Activated gamma-delta T cell treated with Interleukin-2 at 50 U/mL for 16 hours (primary cell): ENCODE data around the gene PANK1.

Experiments used
- DNase-seq: peaks from one replicate; pipeline ENCODE4 v3.0.0-alpha.2; 2020

PANK1 gene

DNA sequence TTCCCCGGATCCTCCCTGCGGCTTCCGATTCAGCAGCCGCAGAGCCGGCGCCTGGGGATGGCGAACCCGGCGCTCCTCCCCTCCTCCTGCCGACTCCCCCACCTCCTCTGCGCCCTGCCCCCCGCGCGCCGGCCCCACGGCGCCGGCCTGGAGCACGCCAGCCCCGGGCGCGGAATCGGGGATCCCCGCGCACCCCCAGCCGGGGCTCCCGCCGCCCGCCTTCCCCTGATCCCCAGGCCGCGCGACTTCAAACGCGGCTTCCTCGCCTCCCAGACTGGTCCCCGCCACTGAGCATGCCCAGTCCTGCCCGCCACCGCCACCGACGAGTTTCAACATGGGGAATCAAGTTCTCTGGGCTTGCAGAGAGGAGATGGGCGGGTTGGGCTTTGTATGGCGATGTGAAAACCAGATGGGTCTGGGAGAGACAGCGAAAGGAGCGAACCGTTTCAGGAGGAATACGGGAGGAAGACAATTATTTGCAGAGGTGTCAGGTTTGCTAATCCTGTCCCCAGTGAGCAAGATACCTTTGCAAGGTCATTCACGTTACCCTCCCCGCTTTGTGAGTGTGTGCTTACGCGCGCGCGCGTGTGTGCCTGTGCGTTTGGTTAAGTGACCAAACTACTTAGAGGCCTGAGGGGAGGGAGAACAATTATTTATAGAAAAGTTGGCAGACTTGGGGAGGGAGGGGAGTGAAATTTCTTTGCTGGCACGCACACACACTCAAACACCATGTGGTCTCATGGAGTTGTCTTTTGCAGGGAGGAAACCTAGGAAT, at the start of gene PANK1:
Gene PANK1 (minus strand): TSS at position 276 of the 775 bp plus-strand sequence. CDS start 351 bp downstream, outside the sequence.
- peak; percentile 57 for DNase-seq

DNA sequence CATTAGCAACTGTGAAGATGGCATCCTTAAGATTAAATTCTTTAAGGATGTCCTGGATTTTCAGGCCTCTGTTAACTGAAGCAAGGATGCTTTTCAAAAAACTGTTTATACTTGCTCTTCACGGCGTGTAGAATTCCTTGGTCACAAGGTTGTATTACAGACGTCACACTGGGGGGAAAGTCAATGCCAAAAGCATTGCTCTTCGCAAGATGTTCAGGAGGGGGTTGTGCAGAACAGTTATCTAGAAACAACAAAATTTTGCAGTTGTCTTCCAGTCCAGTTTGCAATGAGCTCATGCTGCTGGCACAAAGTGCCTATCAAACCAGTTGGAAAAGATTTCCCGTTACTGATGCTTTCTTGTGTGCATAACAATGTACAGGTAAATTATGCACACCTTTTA, 48.1 kb upstream of the PANK1 start:
- DNase-seq = no peak

DNA sequence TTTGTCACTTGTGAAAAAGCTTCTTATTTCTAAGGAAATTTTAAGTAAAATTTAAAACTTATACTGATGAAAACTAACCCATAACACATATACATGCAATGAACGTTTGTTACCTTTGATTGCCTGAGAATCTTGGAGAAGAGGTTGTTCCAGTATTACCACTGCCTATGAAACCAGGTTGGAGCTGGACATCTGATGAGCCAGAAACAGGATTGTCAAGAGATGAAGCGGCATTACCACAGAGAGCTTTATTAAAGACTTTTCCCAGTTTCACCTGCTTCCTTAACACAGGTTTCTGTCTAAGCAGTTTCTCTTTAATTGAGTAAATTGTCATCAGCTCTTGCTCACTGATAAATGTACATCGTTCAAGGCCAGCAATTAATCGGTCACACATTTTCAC, 47.4 kb upstream of the PANK1 start:
- no peak for DNase-seq

DNA sequence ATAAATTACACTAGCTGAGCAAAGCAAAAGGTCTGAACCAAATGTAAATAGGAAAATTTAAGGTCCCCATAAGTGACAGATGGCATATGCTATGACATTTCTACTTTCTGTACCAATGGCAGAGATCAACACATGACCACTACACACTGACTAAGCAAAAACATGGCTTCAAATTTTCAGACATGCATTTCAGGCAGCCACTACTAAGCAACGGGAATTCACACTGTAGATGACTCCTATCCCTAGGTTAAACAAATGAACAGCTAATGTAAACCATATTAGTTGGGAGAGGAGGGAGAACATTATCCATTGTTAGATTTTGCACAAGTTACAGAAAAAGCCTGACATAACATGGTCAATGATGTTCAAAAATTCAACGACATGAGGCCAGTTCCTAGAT, 45.0 kb upstream of the PANK1 start:
- DNase-seq = no peak

- no peak for DNase-seq
Measured at GRCh38 chr10:89685936-89686335, 40.9 kb upstream of the PANK1 start.

DNA sequence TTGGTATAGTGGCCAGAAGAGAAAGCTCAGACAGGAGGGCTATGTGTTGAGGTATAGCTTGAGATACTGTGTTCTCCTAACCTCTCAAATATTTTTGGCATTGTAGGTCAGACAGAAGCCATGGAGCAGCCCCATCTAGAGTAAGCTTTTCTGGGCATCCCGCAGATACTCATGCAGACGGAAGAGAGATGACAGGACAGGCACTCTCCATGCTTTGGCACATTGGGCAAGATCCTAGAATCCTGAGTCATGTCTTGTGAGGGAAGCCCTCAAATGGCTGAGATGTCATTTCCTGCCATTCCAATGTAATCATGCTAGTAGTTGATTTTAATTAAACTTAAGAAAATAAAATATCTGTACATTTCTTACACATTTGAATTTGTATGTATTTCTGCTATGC, 39.6 kb upstream of the PANK1 start:
- DNase-seq = no peak

DNA sequence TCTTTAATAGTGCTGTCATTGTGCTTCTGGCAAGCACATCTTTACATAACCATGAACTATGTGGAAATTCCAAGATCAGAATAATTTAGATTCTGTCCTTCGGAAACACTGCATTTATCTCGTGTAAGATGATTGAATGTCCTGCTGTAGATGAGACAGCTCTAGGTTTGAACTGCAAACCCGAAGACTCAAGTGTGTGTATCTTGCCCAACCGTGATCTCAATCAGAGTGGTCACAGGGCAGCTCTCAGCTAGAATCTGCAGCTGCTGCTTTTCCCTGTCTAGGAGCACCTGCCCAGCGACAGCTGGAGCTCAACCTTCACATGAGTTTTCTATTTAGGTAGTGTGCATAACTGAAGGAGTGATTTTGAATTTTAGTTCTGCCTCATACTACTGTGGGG, 38.8 kb upstream of the PANK1 start:
- no peak for DNase-seq

- no peak for DNase-seq
Measured at GRCh38 chr10:89679986-89680385, 34.9 kb upstream of the PANK1 start.

DNA sequence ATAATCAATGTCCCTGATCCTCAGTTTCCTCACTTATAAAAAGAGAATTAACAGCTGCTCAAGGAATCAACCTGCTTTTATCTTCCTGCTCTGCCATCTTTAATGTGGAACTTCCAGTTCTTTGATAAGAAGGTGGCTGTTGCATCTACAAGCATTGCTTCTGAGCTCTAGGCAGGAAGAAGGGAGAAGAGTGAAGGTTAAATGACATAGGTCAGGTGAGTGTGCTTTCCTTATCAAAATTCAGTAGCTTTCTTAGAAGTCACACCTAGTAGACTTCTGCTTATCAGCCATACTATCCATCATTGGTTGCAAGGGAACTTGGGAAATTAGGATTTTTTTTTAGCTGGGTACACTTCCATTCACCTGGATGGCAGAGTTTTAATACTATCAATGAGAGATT, 32.3 kb upstream of the PANK1 start:
- no peak for DNase-seq

GRCh38 chr10:89670926-89671325, 25.9 kb upstream of the PANK1 start:
- DNase-seq = no peak

GRCh38 chr10:89669985-89670384, 24.9 kb upstream of the PANK1 start:
- no peak for DNase-seq

- no peak for DNase-seq
Measured at GRCh38 chr10:89668386-89669071, 23.5 kb upstream of the PANK1 start.

GRCh38 chr10:89666138-89666537, 21.1 kb upstream of the PANK1 start:
- no peak for DNase-seq

DNA sequence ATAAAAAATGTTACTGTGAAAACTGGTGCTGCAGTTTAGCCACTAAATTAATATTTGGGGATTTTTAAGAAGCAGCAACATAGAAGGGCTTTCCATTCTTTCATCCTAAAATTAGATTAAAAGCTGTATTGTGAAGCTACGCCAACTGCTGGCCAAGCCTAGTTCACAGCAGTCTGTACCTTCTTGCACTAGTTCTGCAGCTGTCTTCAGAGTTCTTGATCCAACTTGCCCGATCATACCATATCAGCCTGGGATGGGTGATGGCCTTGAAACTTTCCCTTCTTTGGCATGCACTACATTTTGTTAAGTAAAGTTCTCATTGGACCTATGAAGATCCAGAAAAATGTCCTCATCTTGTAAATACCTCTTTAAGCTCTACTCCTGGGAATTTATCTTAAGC, 20.3 kb upstream of the PANK1 start:
- DNase-seq = no peak

- DNase-seq = no peak
Measured at GRCh38 chr10:89664203-89664602, 19.2 kb upstream of the PANK1 start.

DNA sequence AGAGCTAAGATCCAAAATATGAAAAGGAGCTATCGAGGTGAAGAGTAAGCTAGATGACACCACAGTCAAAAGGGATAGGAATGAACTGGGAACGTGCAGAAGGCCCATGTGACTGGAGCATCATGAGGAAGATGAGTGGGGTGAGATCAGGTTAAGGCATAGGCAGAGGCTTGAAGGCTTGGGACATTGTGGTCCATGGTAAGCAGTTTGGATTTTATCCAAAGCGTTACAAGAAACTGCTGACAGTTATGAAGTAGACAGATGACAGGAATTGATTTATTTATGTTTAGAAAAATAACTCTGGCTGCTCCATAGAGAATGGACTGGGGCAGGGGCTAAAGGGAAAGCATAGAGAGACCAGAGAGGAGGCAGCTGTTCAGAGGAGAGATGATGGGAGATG, 18.1 kb upstream of the PANK1 start:
- DNase-seq = no peak

DNA sequence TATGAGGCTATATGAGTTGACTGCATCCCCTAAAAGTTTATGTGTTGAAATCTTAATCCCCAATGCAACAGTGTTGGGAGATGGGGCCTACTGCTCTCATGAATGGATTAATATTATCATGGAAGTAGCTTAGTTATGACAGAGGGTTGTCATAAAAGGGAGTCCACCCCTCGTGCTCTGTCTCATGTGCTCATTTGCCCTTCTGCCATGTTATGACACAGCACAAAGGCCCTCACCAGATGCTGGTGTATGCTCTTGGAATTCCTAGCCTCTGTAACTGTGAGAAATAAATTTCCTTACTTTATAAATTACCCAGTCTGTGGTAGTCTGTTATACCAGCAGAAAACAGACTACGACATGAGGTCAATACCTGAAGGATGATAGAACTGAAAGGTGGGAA, 17.6 kb upstream of the PANK1 start:
- no peak for DNase-seq

- no peak for DNase-seq
Measured at GRCh38 chr10:89659143-89660131, 14.4 kb upstream of the PANK1 start.

- no peak for DNase-seq
Measured at GRCh38 chr10:89657302-89657701, 12.3 kb upstream of the PANK1 start.

DNA sequence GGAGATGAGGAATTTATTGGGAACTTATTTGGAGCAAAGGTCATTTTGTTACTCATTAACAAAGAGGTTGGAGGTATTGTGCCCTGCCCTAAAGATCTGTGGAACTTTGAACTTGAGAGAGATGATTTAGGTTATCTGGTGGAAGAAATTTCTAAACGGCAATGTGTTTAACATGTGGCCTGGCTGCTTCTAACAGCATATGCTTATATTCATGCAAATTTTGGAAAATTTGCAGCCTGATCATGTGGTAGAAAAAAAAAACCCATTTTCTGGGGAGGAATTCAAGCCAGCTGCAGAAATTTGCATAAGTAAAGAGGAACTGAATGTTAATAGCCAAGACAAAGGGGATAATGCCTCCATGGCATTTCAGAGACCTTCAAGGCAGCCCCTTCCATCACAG, 10.7 kb upstream of the PANK1 start:
- DNase-seq = no peak

- no peak for DNase-seq
Measured at GRCh38 chr10:89653410-89653869, 8.4 kb upstream of the PANK1 start.

DNA sequence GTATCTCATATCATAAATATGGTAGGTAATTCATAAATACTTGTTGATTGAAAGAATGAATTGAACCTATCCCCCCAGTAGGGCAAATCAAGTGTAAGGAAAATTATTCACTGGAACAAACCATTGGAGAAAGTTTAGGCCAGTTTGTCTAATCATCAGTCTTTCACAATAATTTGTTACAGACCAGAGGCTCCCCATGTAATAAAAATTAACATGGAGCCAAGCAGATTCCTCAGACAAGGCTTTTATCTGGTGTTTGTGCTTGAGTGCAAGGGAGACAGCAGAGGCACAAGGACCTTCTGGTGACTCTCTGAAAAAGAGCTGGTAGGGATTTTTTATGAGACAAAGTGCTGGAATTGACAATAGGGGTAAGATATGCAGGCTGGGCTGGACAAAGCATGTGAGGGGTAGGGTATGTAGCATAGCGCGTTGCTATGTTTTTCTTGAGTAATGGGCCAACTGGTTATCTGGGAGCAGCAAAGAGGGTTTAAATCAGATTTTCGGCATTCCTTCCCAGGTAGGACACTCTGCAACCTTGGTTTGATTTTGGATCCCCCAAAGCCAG, 7.8 kb upstream of the PANK1 start:
- no peak for DNase-seq
